GM23248 (cell line): Measurements from ENCODE around the gene DNAH14. TPM values are rescaled to one million over a fixed set of nuclear protein-coding genes. Genes with fewer than 3 reads are reported as not detected.

Experiments used
- DNase-seq: peaks from one replicate; pipeline ENCODE4 v3.0.0-alpha.2; 2015
- H2AFZ ChIP-seq: fragments of 200-600 bp; sonication (generic); 2 replicates; pipeline ENCODE4 v1.6.1; 2016; ENCODE audit warnings: antibody characterized with exemption
- H3F3A ChIP-seq: fragments of 200-600 bp; sonication (generic); 2 replicates; pipeline ENCODE4 v1.6.1; 2016; ENCODE audit warnings: mild to moderate bottlenecking, antibody characterized with exemption, mixed run types; ENCODE audit not compliant: insufficient read depth
- H3K27ac ChIP-seq: fragments of 200-600 bp; sonication (generic); 2 replicates; pipeline ENCODE4 v1.5.1; 2016; ENCODE audit warnings: mild to moderate bottlenecking
- H3K27me3 ChIP-seq: fragments of 200-600 bp; sonication (generic); replicated peaks from 2 replicates; pipeline ENCODE4 v1.6.1; 2016; ENCODE audit warnings: mild to moderate bottlenecking; ENCODE audit not compliant: insufficient read depth
- H3K36me3 ChIP-seq: fragments of 200-600 bp; sonication (generic); 2 replicates; pipeline ENCODE4 v1.6.1; 2016; ENCODE audit warnings: low read depth, mild to moderate bottlenecking
- H3K4me1 ChIP-seq: fragments of 200-600 bp; sonication (generic); 2 replicates; pipeline ENCODE4 v1.6.1; 2016; ENCODE audit warnings: mild to moderate bottlenecking; ENCODE audit not compliant: insufficient read depth
- H3K4me2 ChIP-seq: fragments of 200-600 bp; sonication (generic); one replicate; pipeline ENCODE4 v1.6.1; 2016; ENCODE audit warnings: mild to moderate bottlenecking; ENCODE audit not compliant: unreplicated experiment
- H3K4me3 ChIP-seq: fragments of 200-600 bp; sonication (generic); 2 replicates; pipeline ENCODE4 v1.5.1; 2016; ENCODE audit warnings: mild to moderate bottlenecking
- H3K79me2 ChIP-seq: fragments of 200-600 bp; sonication (generic); 2 replicates; pipeline ENCODE4 v1.6.1; 2016; ENCODE audit warnings: mild to moderate bottlenecking; ENCODE audit not compliant: insufficient read depth
- H3K9ac ChIP-seq: fragments of 200-600 bp; sonication (generic); 2 replicates; pipeline ENCODE4 v1.6.1; 2016; ENCODE audit warnings: mild to moderate bottlenecking
- H3K9me2 ChIP-seq: fragments of 200-600 bp; sonication (generic); 2 replicates; pipeline ENCODE4 v1.6.1; 2016; ENCODE audit warnings: mixed run types, mild to moderate bottlenecking, moderate library complexity; ENCODE audit not compliant: insufficient read depth
- H3K9me3 ChIP-seq: fragments of 200-600 bp; sonication (generic); one replicate; pipeline ENCODE4 v1.6.1; 2017; ENCODE audit warnings: low read depth
- H4K20me1 ChIP-seq: fragments of 200-600 bp; sonication (generic); 2 replicates; pipeline ENCODE4 v1.6.0; 2016; ENCODE audit not compliant: insufficient read depth
- EZH2 ChIP-seq: fragments of 200-600 bp; sonication (generic); IDR thresholded peaks from 2 replicates; pipeline ENCODE4 v1.6.1; 2018; ENCODE audit warnings: antibody characterized with exemption, mild to moderate bottlenecking; ENCODE audit not compliant: insufficient read depth, poor library complexity, severe bottlenecking
- EZH2phosphoT487 ChIP-seq: fragments of 200-600 bp; sonication (generic); IDR thresholded peaks from 2 replicates; pipeline ENCODE4 v1.6.1; 2018; ENCODE audit warnings: antibody characterized with exemption, moderate library complexity, mild to moderate bottlenecking, low read depth; ENCODE audit not compliant: insufficient read depth
- WGBS, 2 experiments: methylation state at CpG; one replicate each; pipeline ENCODE4 v1.1.6; 2015 to 2017; ENCODE audit warnings: low lambda C conversion rate in 2 of 2, low coverage in 1 of 2; ENCODE audit errors: missing lambda C conversion rate in 2 of 2; 5-methylcytosine and 5-hydroxymethylcytosine counted together
- in situ Hi-C: fragments of 300-500 bp; cut with MboI; formaldehyde crosslinking; loops from 2 replicates; pipeline ENCODE4 v1.15.0; 2020
- polyA plus RNA-seq: library from polyadenylated mRNA; unstranded; fragments of >200 nt; fragmentation: Nextera tagmentation; extraction: Ambion mirVana; gene quantifications from 2 replicates; pipeline ENCODE4 v1.2.1, GENCODE V29; 2016
- total RNA-seq: library from RNA; depleted of rRNA; stranded (reverse); fragments of >200 nt; shearing (Covaris generic); gene quantifications from 2 replicates; pipeline ENCODE4 v1.2.3, GENCODE V29; 2014

Gene DNAH14
- total and polyA plus RNA-seq, 2 experiments from 2014 or later, result 9.9 to 20.8 TPM

- no peaks in the 10 kb centered on the region for H3K9me3 ChIP-seq
- peaks cover 4% of the 10 kb centered on the region; the same call in 1 of the 2 replicates for H3K27me3 ChIP-seq
- 72 to 78% methylated on average over 7 of the region's 7 CpGs for WGBS, 2 experiments
- no peak overlapping the region for H2AFZ ChIP-seq
- peaks cover 6% of the 10 kb centered on the region; the same call in 1 of the 2 replicates for H3K4me1 ChIP-seq
- H3K36me3 ChIP-seq, result no peaks in the 10 kb centered on the region
- in situ Hi-C loops, result no loop called here
- H3K4me3 ChIP-seq, result no peak overlapping the region
- no peak for DNase-seq
- H3K9ac ChIP-seq, result no peak overlapping the region
- no peaks in the 10 kb centered on the region for H3K79me2 ChIP-seq
- no peaks in the 10 kb centered on the region for H4K20me1 ChIP-seq
- H3K27ac ChIP-seq, result no peak overlapping the region
- H3K9me2 ChIP-seq, result no peaks in the 10 kb centered on the region
- TF ChIP-seq EZH2, result no peak
- TF ChIP-seq EZH2phosphoT487, result no peak
- no peaks in the 10 kb centered on the region for H3F3A ChIP-seq
- no peak overlapping the region for H3K4me2 ChIP-seq
Measured at GRCh38 chr1:225446595-225446960, 517.1 kb downstream of the DNAH14 start.

GRCh38 chr1:225446981-225447615 is 517.6 kb downstream of the DNAH14 start:
- Histone ChIP-seq H3K9ac (no peak overlapping the region), H3K27ac (no peak overlapping the region), H2AFZ (no peak overlapping the region), H3K27me3 (peaks cover 4% of the 10 kb centered on the region; the same call in 1 of the 2 replicates), H3K9me2 (no peaks in the 10 kb centered on the region), H3K79me2 (no peaks in the 10 kb centered on the region), H3F3A (no peaks in the 10 kb centered on the region), H3K4me3 (no peak overlapping the region), H3K4me2 (no peak overlapping the region), H3K9me3 (no peaks in the 10 kb centered on the region), H4K20me1 (no peaks in the 10 kb centered on the region), H3K36me3 (no peaks in the 10 kb centered on the region), H3K4me1 (peaks cover 6% of the 10 kb centered on the region; the same call in 1 of the 2 replicates)
- TF ChIP-seq EZH2 (no peak), EZH2phosphoT487 (no peak)
- in situ Hi-C loops, result no loop called here
- DNase-seq, result no peak
- 76 to 78% methylated on average over 9 of the region's 9 CpGs for WGBS, 2 experiments

GRCh38 chr1:225447650-225448089 is 518.2 kb downstream of the DNAH14 start:
- Histone ChIP-seq H3K4me2 (peak overlapping the region; percentile 18), H3K9ac (no peak overlapping the region), H3K36me3 (no peaks in the 10 kb centered on the region), H3K4me3 (no peak overlapping the region), H4K20me1 (no peaks in the 10 kb centered on the region), H3K9me3 (no peaks in the 10 kb centered on the region), H2AFZ (peak overlapping the region; percentile 57), H3F3A (no peaks in the 10 kb centered on the region), H3K27me3 (peaks cover 4% of the 10 kb centered on the region; the same call in 1 of the 2 replicates), H3K79me2 (no peaks in the 10 kb centered on the region), H3K27ac (no peak overlapping the region), H3K9me2 (no peaks in the 10 kb centered on the region), H3K4me1 (peaks cover 6% of the 10 kb centered on the region; the same call in 1 of the 2 replicates)
- in situ Hi-C loops, result no loop called here
- peak; percentile 58 for DNase-seq
- TF ChIP-seq EZH2phosphoT487 (no peak), EZH2 (no peak)
- 8 to 10% methylated on average over 8 of the region's 8 CpGs for WGBS, 2 experiments

GRCh38 chr1:225448146-225448805 is 518.8 kb downstream of the DNAH14 start:
- Histone ChIP-seq H3K9ac (no peak overlapping the region), H3K4me3 (no peak overlapping the region), H3K27me3 (peaks cover 4% of the 10 kb centered on the region; the same call in 1 of the 2 replicates), H3K9me3 (no peaks in the 10 kb centered on the region), H3K79me2 (no peaks in the 10 kb centered on the region), H3K9me2 (no peaks in the 10 kb centered on the region), H2AFZ (peak overlapping the region; percentile 57), H3K27ac (no peak overlapping the region), H3K4me1 (peaks cover 6% of the 10 kb centered on the region; the same call in 1 of the 2 replicates), H3K36me3 (no peaks in the 10 kb centered on the region), H3F3A (0 out of 2 replicates have a peak, but pooled peaks cover 1% of the 10 kb centered on the region), H3K4me2 (peak overlapping the region; percentile 18), H4K20me1 (no peaks in the 10 kb centered on the region)
- DNase-seq, result no peak
- TF ChIP-seq EZH2, result no peak
- TF ChIP-seq EZH2phosphoT487, result no peak
- in situ Hi-C loops, result no loop called here
- WGBS, 2 experiments, result 53 to 56% methylated on average over 9 of the region's 9 CpGs
